ENCODE data around the gene CALCA.

GRCh38 chr11:14956111-14956510, 16.0 kb downstream of the CALCA start:
- TF ChIP-seq CEBPB (IDR thresholded peaks at IDR 0.05; ENCODE audit: low read depth, low read length), result no peak
- TF ChIP-seq CTCF (conservative IDR thresholded peaks at IDR 0.05; ENCODE audit: low read depth, low read length), result no peak
- TF ChIP-seq RAD21 (IDR thresholded peaks at IDR 0.05; ENCODE audit: low read length), result no peak
- no peak for TF ChIP-seq CHD1 (IDR thresholded peaks at IDR 0.05; ENCODE audit: low read depth, low read length)
